Muscle of back (tissue), 11 donors: ENCODE measurements around the gene TMEM256. TPM values are rescaled to one million over a fixed set of nuclear protein-coding genes. Genes with fewer than 3 reads are reported as not detected.
A peak's percentile ranks its signal among the peaks of the same experiment; 100 is the strongest.
"Not testable (repeated sequence)": the region's sequence is repeated elsewhere in the genome, so short reads cannot be mapped to it uniquely, and the experiment has no call there.

ENCODE experiments used
- DNase-seq, 3 donors: peaks; one replicate each; pipeline versions ENCODE4 v3.0.0 to v3.0.0-alpha.2; 2013
- polyA plus RNA-seq, 10 donors: library from polyadenylated mRNA; unstranded; fragments of 120-200 nt; gene quantifications; one replicate each; pipeline ENCODE4 v1.2.1, GENCODE V29; 2013; ENCODE audit not compliant: insufficient read length in 10 of 10

TMEM256 gene
- polyA plus RNA-seq, 10 donors = 49.0 to 60.9 (median 54.0) TPM

DNA sequence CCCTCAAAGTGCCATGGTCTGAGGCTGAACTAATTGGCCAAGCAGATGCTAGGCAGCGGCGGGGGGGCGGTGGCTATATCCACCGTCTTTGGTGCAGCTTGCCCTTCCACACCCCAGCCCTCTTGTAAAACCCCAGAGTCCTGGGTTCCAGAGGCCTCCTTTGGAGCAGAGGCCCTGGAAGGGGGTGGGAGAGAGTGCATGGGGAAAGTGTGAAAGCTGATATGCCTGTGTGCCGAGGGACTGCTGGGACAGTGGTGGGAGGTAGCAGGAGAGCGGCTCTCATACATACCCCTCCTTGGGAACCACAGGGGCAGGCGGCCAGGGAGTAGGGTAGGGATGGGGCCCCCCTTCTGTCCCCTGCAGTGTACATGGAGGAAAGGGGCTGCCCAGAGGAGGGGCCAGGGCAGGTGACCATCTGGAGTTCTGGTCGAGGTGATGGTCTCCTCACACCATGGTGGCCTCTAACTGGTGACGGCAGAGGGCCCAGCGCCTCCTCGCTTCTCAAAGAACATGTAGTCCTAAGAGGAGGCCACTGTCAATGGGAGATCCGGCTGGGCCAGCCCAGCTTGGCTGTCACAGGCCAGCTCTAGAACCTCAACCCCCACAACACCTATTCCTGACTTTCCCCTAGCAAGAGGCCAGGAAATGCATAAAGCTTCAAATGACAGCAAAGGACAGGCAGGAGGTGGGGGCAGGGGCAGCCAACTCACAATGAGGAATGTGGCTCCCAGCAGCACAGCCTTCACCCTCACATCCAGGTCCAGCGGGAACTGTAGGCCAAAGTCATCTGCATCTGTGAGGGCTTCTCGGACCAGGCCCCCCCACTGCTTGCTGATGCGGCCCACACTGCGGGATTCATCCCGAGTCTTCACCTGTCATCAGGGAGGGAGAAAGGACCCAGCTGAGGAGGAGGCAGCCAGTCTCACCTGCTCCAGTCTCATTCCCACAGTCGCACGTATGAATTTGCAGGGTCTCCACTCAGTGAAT is 13.7 kb downstream of the TMEM256 start:
- DNase-seq = no peak

DNA sequence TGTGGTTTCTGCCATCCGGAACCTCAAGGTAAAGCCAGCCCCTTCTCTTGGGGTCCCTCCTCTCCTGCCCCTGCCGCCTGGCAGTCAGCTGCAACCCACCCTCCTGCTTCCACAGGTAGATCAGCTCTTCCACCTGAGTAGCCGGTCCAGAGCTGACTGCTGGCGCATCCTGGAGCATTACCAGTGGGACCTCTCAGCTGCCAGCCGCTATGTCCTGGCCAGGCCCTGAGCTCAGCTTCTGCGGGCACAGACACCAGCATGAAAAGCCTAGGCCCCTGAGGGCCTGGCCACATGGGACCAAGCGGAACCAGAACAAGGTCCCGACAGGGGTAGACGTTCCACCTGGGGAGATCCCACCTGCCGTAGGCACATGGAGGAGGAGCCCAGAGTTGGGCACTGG is 15.0 kb downstream of the TMEM256 start:
- no peak for DNase-seq

DNA sequence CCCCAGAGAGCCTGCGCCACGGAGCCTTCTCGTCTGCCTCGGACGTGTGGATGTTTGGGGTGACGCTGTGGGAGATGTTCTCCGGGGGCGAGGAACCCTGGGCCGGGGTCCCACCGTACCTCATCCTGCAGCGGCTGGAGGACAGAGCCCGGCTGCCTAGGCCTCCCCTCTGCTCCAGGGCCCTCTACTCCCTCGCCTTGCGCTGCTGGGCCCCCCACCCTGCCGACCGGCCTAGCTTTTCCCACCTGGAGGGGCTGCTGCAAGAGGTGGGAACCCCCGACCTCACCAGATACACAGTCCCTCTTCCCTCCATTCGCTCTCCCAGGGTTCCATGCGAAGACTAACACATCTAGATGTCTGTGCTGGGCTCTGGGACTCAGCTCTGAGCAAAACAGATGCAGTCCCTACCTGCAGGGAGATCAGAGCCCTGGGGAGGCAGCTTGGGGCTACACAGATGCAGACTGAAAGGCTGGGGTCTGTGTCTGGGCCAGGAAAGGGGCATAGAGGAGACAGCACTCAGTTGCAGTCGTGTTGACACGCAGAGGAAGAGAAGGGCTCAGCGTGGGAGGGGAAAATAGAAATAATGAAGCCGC is 19.3 kb downstream of the TMEM256 start:
- no peak for DNase-seq

DNA sequence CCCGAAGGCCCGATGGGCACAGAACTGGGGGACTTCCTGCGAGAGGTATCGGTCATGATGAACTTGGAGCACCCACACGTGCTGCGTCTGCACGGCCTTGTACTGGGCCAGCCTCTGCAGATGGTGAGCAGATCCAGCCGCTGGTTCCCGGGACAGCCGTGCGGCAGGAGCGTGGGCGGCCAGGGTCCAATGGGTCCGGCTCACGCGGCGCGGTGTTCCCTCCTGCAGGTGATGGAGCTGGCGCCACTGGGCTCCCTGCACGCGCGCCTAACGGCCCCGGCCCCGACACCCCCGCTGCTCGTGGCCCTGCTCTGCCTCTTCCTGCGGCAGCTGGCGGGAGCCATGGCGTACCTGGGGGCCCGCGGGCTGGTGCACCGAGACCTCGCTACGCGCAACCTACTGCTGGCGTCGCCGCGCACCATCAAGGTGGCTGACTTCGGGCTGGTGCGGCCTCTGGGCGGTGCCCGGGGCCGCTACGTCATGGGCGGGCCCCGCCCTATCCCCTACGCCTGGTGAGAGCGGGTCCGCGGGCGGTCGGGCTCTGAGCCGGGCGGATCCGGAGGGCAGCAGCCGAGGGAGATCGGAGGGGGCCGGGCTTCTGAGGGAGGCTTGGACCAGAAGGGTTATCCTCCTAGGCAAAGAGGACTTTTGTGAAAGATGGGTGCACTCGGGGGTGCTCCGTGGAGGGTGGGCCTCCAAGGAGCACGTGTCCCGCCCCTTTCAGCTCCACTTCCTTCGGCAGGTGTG is 20.0 kb downstream of the TMEM256 start:
- peak in 1 of 3 donors; percentile 74 for DNase-seq

DNA sequence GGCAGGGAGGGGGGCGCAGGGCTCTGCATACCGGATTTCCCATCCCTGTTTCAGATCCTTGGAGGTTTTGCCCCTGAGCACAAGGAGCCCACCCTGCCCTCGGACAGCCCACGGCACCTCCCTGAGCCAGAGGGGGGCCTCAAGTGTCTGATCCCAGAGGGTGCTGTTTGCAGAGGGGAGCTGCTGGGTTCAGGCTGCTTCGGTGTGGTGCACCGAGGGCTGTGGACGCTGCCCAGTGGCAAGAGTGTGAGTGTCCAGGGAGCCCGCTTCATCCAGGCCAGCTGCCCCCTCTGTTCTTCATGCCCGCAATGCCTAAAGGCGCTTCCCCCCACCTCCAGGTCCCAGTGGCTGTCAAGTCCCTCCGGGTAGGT is 20.5 kb downstream of the TMEM256 start:
- DNase-seq = no peak

DNA sequence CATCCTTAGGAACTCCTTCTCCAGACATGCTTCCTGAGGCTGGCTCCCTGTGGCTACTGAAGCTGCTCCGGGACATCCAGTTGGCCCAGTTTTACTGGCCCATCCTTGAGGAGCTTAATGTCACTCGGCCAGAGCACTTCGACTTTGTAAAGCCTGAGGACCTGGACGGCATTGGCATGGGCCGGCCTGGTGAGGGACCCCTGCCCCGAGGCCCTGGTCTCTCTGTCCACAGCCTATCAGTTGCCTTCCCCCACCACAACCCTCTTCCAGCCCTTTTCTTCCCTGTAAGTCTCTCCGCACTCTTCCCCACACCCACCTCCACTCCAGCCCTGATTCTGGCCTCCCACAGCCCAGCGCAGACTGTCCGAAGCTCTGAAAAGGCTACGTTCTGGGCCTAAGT is 21.0 kb downstream of the TMEM256 start:
- DNase-seq = no peak

DNA sequence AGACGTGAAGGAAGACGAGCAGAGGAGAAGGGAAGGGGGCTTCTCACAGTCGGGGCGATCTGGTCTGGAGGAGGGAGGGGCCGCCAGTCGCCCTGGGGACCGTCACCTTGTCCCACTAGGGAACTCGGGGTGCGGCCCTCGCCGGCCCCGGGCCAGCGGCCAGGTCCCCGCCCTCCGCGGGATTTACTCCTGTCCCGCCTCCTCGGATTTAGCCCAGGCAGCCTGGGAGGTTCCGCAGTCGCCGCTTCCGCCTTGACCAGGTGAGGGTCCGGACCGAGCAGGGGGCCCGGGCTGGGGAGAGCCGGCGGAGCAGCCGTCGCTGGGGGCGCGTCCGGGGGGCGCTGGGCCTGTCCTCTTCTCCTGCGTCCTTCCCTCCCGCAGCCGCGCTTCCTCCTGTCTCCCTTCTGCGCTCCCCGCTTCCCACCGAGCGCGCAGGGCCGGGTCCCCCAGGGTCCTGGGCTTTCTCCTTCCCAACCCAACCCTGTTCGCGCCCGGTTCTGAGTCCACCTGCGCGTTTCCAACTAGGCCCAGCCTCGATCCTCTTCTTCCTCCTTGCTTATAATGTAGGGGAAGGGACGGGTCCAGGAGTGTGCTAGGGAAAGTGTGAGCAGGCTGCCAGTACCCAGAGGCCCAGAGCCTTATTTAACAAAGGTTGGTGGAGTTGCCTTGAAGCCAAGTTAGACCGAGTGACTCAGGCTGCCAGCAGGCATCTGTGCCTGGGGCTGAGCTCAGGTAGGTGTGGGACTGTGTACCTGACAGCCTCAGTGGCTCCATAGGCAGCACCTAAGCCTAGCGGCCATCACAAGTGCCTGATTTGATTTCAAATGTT is 22.8 kb downstream of the TMEM256 start, which contains the start of gene TNK1:
Gene TNK1, plus strand, starts transcription at position 235 of the 829 bp plus-strand sequence. CDS start 1,838 bp downstream, outside the sequence.
- DNase-seq = no peak

DNA sequence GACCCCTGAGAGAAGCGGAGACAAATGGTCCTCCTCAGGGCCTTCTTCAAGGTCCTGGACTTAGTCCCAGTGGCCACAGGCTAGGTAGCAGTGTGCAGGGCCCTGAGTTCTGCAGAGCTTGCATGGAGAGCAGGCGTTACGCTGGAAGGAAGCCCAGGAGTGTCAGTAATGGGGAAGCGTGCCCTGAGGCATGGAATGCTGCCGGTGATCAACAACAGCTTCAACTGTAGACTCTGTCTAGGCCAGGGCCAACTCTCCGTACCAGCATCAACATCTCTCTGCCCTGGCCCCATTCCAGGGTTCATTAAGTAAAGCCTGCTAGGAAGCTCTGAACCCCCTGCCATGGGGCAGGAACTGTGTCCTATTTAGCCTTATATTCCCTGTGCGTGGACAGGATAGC is 23.6 kb downstream of the TMEM256 start:
- peak in 1 of 3 donors; percentile 52 for DNase-seq

DNA sequence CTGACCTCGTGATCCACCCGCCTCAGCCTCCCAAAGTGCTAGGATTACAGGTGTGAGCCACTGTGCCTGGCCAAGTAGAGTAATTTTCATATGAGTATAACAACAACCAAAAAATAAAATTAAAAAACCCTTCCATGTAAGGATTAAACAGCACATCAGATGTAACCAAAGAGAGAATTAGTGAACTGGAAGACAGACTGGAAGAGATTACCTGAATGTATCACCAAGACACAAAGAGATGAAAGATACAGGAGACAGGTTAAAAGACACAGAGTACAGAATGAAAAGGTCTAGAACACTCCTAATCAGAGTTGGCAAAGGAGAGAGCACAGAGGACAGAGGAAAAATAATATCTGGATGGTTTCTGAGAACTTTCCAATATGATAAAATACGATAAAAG is 24.8 kb downstream of the TMEM256 start:
- DNase-seq = no peak

DNA sequence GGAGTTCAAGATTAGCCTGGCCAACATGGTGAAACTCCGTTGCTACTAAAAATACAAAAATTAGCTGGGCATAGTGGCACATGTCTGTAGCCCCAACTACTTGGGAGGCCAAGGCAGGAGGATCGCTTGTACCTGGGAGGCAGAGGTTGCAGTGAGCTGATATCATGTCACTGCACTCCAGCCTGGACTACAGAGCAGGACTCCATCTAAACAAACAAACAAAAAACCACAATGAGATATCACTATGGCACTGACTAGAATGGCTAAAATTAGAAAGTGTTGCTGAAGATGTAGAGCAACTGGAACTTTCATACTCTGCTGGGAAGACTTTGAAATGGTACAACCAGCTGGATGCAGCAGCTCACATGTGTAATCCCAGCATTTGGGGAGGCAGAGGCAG is 29.5 kb downstream of the TMEM256 start:
- no peak for DNase-seq

DNA sequence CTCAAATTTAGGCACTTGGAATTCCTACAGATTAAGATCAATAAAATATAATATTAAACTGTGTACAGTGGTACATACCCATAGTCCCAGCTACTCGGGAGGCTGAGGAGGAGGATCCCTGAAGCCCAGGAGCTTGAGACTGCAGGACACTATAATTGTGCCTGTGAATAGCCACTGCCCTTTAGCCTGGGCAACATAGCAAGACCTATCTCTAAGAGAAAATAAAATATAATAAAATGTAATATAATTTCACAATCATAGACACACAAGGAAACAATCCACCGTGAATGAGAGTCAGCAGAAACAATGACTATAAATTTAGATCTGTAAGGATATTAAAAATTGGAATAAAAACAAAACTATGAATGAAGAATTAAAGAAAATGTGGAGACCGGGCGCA is 33.0 kb downstream of the TMEM256 start:
- DNase-seq = no peak

DNA sequence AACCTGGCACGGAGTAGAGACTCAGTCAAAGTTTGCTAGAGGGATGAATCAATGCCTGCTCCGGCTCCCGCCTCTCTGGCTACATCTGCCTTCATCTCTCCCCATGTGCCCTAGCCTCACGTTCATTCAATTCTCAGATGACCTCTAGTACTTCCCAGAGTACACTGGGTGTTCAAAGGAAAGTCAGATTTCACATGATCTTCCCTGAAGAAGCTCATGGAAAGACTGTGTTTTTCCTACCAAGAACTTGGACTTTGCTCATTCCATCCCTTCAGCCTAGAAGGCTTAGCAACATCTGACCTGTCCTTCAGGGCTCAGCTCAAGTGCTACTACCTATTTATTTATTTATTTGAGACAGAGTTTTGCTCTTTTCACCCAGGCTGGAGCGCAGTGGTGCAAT is 34.1 kb downstream of the TMEM256 start:
- no peak for DNase-seq

DNA sequence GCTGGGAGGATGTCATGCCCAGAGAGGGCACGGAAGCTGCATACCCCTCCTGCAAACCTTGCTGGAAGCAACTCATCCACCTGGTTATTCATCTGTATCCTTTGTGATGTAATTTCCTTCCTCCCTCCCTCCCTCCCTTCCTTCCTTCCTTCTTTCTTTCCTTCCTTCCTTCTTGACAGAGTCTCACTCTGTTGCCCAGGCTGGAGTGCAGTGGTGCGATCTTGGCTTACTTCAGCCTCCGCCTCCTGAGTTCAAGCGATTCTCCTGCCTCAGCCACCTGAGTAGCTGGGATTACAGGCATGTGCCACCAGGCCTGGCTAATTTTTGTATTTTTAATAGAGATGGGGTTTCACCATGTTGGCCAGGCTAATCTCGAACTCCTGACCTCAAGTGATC is 35.3 kb downstream of the TMEM256 start:
- not testable (repeated sequence) for DNase-seq

DNA sequence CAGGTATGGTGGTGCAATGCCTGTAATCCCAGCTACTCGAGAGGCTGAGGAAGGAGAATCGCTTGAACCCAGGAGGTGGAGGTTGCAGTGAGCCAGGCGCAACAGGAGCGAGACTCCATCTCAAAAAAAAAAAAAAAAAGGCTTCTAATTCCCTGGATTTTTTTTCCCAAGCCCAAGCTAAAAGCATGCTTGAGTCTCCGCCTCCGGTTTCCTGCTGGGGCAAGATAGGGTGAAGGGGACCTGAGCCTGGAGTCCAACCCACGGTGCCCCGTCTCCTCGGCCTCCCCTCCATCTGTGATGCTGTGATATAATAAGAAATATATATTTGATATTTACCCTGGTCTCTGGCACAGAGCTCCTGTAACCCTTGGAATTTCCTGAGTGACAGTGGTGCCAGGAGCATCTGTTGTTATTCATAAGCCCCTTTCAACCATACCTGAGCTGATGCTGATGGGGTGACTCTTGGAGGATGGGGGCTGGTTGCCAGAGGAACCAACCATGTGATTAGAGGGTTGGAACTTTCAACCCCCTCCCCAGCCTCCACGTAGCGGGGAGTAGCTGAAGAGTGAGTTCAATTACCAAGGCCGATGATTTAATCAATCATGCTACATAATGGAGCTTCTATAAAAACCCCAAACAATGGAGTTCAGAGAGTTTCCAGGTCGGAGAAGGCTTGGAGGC is 35.8 kb downstream of the TMEM256 start:
- no peak for DNase-seq

DNA sequence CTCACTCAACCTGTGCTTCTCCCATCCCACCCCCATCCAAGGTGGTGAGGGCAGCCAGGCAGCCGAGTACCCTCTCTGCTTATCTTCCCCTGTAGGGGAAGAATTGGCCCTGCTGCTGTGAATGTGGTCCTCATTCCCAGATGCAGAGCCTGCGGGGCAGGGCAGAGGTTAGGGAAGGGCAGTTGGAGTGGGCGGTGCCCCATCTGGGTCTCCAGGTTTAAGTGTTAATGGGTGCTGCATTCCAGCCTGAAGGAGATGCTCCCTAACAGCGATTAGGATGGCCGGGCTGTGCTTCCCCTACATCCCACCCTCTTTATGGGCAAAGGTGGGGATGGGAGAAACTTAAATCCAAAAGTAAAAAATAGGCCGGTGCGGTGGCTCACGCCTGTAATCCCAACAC is 36.8 kb downstream of the TMEM256 start:
- no peak for DNase-seq

DNA sequence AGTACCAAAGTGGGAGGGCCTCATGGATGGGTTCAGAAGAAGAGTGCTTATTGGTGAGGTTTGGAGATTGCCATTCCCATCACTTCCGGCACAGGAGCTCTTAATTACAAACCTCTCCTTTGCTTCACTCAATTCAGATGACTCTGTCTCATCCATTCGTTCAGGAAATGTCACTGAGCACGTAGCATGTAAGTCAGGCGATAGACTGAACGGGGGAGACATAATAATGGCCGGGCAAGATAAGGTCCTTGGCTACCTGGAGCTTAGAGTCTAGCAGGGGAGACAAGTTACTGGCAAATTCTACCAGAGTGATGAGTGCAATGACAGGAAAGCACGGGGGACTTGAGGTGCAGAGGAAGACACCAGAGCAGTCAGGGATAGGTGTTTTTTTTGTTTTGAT is 37.9 kb downstream of the TMEM256 start:
- not testable (repeated sequence) for DNase-seq

DNA sequence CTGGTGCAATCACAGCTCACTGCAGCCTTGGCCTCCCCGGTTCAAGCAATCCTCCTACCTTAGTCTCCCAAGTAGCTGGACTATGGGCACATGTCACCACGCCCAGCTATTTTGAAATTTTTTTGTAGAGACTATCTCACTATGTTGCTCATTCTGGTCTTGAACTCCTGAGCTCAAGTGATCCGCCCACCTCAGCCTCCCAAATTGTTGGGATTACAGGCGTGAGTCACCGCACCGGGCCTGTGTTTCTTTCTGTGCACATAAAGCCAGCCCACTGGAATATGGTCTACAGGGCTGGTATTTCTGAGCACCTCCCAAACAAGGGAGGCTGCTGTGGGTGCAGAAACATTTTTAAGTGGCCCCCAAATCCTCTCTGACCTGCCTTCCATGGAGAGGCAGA is 40.6 kb downstream of the TMEM256 start:
- DNase-seq = no peak

DNA sequence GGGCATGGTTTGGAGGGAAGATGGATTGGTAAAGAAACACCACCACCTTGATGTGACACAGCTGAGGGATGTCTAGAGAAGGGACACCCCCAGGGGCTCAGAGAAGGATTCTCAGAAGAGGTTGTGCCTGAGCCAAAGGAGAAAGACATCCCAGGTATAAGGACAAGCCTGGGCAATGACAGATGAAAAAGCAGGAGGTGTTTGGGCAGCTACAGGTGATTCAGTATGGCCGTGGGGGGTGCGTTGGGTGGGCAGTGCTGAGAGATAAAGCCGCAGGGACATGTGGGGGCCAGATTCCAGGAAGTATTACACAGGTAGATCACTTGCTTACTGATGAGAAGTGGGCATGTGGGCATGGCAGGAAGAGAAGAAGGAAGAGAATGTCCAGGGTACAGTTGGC is 42.0 kb downstream of the TMEM256 start:
- DNase-seq = no peak

DNA sequence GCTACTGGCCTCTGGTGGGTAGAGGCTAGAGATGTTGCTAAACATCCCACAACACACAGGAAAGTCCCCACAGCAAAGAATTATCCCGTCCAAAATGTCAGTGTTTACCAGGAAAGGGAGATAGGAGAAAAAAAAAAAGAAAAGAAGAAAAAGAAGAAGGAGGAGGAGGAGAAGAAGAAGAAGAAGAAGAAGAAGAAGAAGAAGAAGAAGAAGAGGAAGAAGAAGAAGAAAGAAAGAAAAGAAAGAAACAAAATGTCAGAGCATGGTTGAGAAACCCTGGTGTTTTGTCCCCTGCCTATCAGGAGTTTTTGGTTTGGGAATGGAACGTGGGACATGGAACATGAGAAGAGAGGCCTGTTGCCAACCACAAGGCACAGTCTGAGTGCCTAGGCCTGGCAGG is 46.5 kb downstream of the TMEM256 start:
- no peak for DNase-seq

DNA sequence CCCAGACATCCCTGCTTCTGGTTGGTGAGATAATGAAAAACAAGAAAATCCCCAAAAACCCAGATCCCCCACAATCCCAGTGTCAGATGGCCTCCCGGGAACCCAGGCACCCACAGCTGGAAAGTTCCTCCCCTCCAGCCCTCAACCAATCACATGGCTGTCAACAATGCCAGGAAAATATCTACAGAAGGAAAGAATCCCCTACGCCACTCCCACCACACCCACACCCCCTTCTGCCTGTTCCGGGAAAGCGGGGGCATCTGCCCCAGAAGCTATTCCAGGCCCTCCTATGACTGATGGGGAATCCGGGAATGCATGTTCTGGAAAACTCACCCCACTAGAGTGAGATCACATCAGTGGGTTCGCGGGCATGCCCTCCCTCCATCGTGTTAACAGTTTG is 47.1 kb downstream of the TMEM256 start:
- no peak for DNase-seq

DNA sequence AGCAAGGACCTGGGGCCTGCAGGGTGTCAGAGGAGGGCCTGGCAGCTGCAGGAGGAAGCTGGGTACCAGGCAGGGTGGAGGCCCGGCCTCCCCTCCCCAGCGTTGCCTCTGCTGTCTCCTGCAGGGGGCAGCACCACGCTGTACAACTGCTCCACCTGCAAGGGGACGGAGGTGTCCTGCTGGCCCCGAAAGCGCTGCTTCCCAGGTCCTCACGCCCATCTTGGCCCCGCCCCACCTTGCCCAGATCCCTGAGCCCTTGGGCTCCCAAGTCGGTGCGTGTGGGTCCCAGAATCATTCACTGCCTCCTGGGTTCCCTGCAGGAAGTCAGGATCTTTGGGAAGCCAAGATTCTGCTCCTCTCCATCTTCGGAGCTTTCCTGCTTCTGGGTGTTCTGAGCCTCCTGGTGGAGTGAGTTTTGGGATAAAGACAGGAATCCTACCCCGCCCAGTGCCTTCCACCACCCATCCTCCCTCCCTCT is 47.8 kb downstream of the TMEM256 start:
- DNase-seq = peak; percentile 49 to 85 (median 74)
